ENCODE data around the gene PCSK9. TPM values are rescaled to one million over a fixed set of nuclear protein-coding genes. Genes with fewer than 3 reads are reported as not detected.

PCSK9 gene
- total and polyA plus RNA-seq, 5 experiments from 2014 or later = not detected

GRCh38 chr1:55050283-55050682, 10.9 kb downstream of the PCSK9 start:
- no peak overlapping the region for H3K4me3 Mint-ChIP-seq
- no peaks in the 10 kb centered on the region for H3K36me3 Mint-ChIP-seq
- H3K9me3 Mint-ChIP-seq = no peaks in the 10 kb centered on the region
- ATAC-seq (no peak), DNase-seq (no peak)
- POLR2A ChIA-PET = no interaction called here
- peaks cover 0 to 8% (median 0%) of the 10 kb centered on the region in 5 donors for H3K27me3 Mint-ChIP-seq
- no peak overlapping the region for H3K27ac Mint-ChIP-seq
- no peaks in the 10 kb centered on the region for H3K4me1 Mint-ChIP-seq

- H3K27me3 Mint-ChIP-seq = peaks cover 0 to 8% (median 0%) of the 10 kb centered on the region in 5 donors
- ATAC-seq = no peak
- no peak overlapping the region for H3K27ac Mint-ChIP-seq
- H3K9me3 Mint-ChIP-seq = no peaks in the 10 kb centered on the region
- H3K4me3 Mint-ChIP-seq = no peak overlapping the region
- POLR2A ChIA-PET = no interaction called here
- H3K36me3 Mint-ChIP-seq = no peaks in the 10 kb centered on the region
- H3K4me1 Mint-ChIP-seq = no peaks in the 10 kb centered on the region
- no peak for DNase-seq
These were observed 11.8 kb downstream of the PCSK9 start for GRCh38 chr1:55051169-55051568.

GRCh38 chr1:55051621-55052020, 12.3 kb downstream of the PCSK9 start:
- Mint-ChIP-seq H3K4me1 (no peaks in the 10 kb centered on the region), H3K27ac (no peak overlapping the region), H3K36me3 (no peaks in the 10 kb centered on the region), H3K4me3 (no peak overlapping the region), H3K9me3 (no peaks in the 10 kb centered on the region), H3K27me3 (peaks cover 0 to 6% (median 0%) of the 10 kb centered on the region in 5 donors)
- DNase-seq (no peak), ATAC-seq (no peak)
- POLR2A ChIA-PET = no interaction called here

- Mint-ChIP-seq H3K27ac (no peak overlapping the region), H3K4me3 (no peak overlapping the region), H3K36me3 (no peaks in the 10 kb centered on the region), H3K27me3 (peaks cover 0 to 5% (median 0%) of the 10 kb centered on the region in 5 donors), H3K4me1 (no peaks in the 10 kb centered on the region), H3K9me3 (no peaks in the 10 kb centered on the region)
- ATAC-seq (no peak), DNase-seq (no peak)
- POLR2A ChIA-PET = no interaction called here
These were observed 13.1 kb downstream of the PCSK9 start for GRCh38 chr1:55052221-55053142.

- H3K4me1 Mint-ChIP-seq = no peaks in the 10 kb centered on the region
- no peak for ATAC-seq
- POLR2A ChIA-PET = no interaction called here
- no peak overlapping the region for H3K27ac Mint-ChIP-seq
- H3K27me3 Mint-ChIP-seq = peaks cover 0 to 5% (median 0%) of the 10 kb centered on the region in 5 donors
- no peak for DNase-seq
- no peak overlapping the region for H3K4me3 Mint-ChIP-seq
- H3K36me3 Mint-ChIP-seq = no peaks in the 10 kb centered on the region
- H3K9me3 Mint-ChIP-seq = no peaks in the 10 kb centered on the region
These were observed 14.1 kb downstream of the PCSK9 start for GRCh38 chr1:55053265-55053954.

GRCh38 chr1:55054396-55054795, 15.0 kb downstream of the PCSK9 start:
- POLR2A ChIA-PET = no interaction called here

GRCh38 chr1:55055084-55055882, 15.9 kb downstream of the PCSK9 start:
- H3K36me3 Mint-ChIP-seq = no peaks in the 10 kb centered on the region
- H3K4me3 Mint-ChIP-seq = peak overlapping the region in 1 of 10 donors; percentile 31
- H3K27me3 Mint-ChIP-seq = peaks cover 0 to 5% (median 0%) of the 10 kb centered on the region in 5 donors
- peaks cover 0 to 2% (median 0%) of the 10 kb centered on the region in 4 donors for H3K4me1 Mint-ChIP-seq
- ATAC-seq (no peak), DNase-seq (no peak)
- H3K9me3 Mint-ChIP-seq = no peaks in the 10 kb centered on the region
- no peak overlapping the region for H3K27ac Mint-ChIP-seq
- POLR2A ChIA-PET = no interaction called here

More at GRCh38 chr1:55054396-55054795, 15.0 kb downstream of the PCSK9 start:
- Mint-ChIP-seq H3K4me1 (no peaks in the 10 kb centered on the region), H3K36me3 (no peaks in the 10 kb centered on the region), H3K27ac (no peak overlapping the region), H3K27me3 (peaks cover 0 to 5% (median 0%) of the 10 kb centered on the region in 5 donors), H3K4me3 (no peak overlapping the region), H3K9me3 (no peaks in the 10 kb centered on the region)
- ATAC-seq = no peak
- no peak for DNase-seq

- DNase-seq (no peak), ATAC-seq (no peak)
- peak overlapping the region in 3 of 10 donors; percentile 48 to 57 (median 52) for H3K4me3 Mint-ChIP-seq
- H3K9me3 Mint-ChIP-seq = no peaks in the 10 kb centered on the region
- no peaks in the 10 kb centered on the region for H3K36me3 Mint-ChIP-seq
- POLR2A ChIA-PET = no interaction called here
- H3K4me1 Mint-ChIP-seq = peaks cover 0 to 2% (median 0%) of the 10 kb centered on the region in 4 donors
- peak overlapping the region in 1 of 10 donors; percentile 59 for H3K27ac Mint-ChIP-seq
- peaks cover 0 to 5% (median 0%) of the 10 kb centered on the region in 5 donors for H3K27me3 Mint-ChIP-seq
These were observed 16.7 kb downstream of the PCSK9 start for GRCh38 chr1:55055951-55056631.

GRCh38 chr1:55056632-55056992, 17.3 kb downstream of the PCSK9 start:
- Mint-ChIP-seq H3K4me3 (peak overlapping the region in 3 of 10 donors; percentile 48 to 57 (median 52)), H3K9me3 (no peaks in the 10 kb centered on the region)
- POLR2A ChIA-PET = no interaction called here

GRCh38 chr1:55057270-55057955, 18.1 kb downstream of the PCSK9 start:
- POLR2A ChIA-PET = no interaction called here

More at GRCh38 chr1:55056632-55056992, 17.3 kb downstream of the PCSK9 start:
- no peak for DNase-seq
- no peak for ATAC-seq
- H3K4me1 Mint-ChIP-seq = peaks cover 0 to 2% (median 0%) of the 10 kb centered on the region in 4 donors
- H3K27me3 Mint-ChIP-seq = peaks cover 0 to 5% (median 0%) of the 10 kb centered on the region in 5 donors
- H3K36me3 Mint-ChIP-seq = no peaks in the 10 kb centered on the region
- no peak overlapping the region for H3K27ac Mint-ChIP-seq

GRCh38 chr1:55057956-55058298, 18.6 kb downstream of the PCSK9 start:
- Mint-ChIP-seq H3K4me1 (peaks cover 0 to 2% (median under 1%) of the 10 kb centered on the region in 4 donors), H3K4me3 (no peak overlapping the region), H3K36me3 (no peaks in the 10 kb centered on the region), H3K27me3 (peaks cover 0 to 5% (median 0%) of the 10 kb centered on the region in 5 donors), H3K9me3 (no peaks in the 10 kb centered on the region), H3K27ac (peak overlapping the region in 1 of 10 donors; percentile 70)
- ATAC-seq (no peak), DNase-seq (no peak)
- POLR2A ChIA-PET = interaction anchor here (0.6 kb wide), 1 partner anchor 56 kb away, joined by 4 read pairs; no protein-coding TSS in a partner anchor

More at GRCh38 chr1:55057270-55057955, 18.1 kb downstream of the PCSK9 start:
- H3K27me3 Mint-ChIP-seq = peaks cover 0 to 5% (median 0%) of the 10 kb centered on the region in 5 donors
- H3K4me1 Mint-ChIP-seq = peaks cover 0 to 2% (median under 1%) of the 10 kb centered on the region in 4 donors
- no peak for ATAC-seq
- no peaks in the 10 kb centered on the region for H3K9me3 Mint-ChIP-seq
- no peaks in the 10 kb centered on the region for H3K36me3 Mint-ChIP-seq
- H3K4me3 Mint-ChIP-seq = no peak overlapping the region
- DNase-seq = no peak
- peak overlapping the region in 1 of 10 donors; percentile 70 for H3K27ac Mint-ChIP-seq

All from naive thymus-derived CD8-positive, alpha-beta T cell (primary cell).